Measurements from ENCODE around the gene SDF2L1. TPM values are rescaled to one million over a fixed set of nuclear protein-coding genes. Genes with fewer than 3 reads are reported as not detected.
"Not testable (repeated sequence)": the region's sequence is repeated elsewhere in the genome, so short reads cannot be mapped to it uniquely, and the experiment has no call there.

The SDF2L1 gene
- total RNA-seq, 2 experiments from 2014 or later, result 38.6 to 41.3 TPM

DNA sequence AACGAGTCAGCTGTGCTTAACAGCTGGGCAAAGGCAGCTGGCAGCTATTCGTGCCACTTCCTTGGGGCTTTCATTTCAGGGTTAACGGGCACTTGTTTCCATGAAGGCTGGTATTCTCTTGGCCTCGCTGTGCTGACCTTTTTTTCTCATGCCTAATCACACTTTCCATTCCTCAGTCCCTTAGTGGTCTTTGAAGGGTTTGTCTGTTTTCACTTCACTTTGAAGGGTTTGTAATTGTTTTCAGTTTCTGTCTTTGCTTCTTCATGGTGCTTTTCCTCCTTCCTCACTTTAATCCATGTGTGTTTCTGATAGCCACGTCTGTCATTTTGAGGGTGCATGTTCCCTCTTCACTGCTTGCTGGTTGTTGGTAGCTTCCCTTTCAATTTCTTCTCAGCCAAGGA is 48.3 kb downstream of the SDF2L1 start:
- H3K4me1 Mint-ChIP-seq (ENCODE audit: low read depth), result peaks cover 24% of the 10 kb centered on the region
- H3K36me3 Mint-ChIP-seq (ENCODE audit: low read depth), result peaks cover 26% of the 10 kb centered on the region
- no peak for TF ChIP-seq CTCF (IDR thresholded peaks at IDR 0.05)
- DNase-seq (peak; percentile 58), ATAC-seq (peak; percentile 82)
- intact Hi-C loops (cut with micrococcal nuclease), result no loop called here
- ChIA-PET CTCF (interaction anchor here (0.7 to 1.3 kb wide), 4 partner anchors 20 to 262 kb away, joined by 3 read pairs; partner anchors contain the start of genes PPIL2 and PPM1F), POLR2A (interaction anchor here (1.2 kb wide), 1 partner anchor 16 kb away, joined by 3 read pairs; no protein-coding TSS in a partner anchor)
- H3K27me3 Mint-ChIP-seq, result no peaks in the 10 kb centered on the region
- no peaks in the 10 kb centered on the region for H3K9me3 Mint-ChIP-seq
- no peak overlapping the region for H3K4me3 Mint-ChIP-seq
- H3K27ac Mint-ChIP-seq, result peak overlapping the region; percentile 93

DNA sequence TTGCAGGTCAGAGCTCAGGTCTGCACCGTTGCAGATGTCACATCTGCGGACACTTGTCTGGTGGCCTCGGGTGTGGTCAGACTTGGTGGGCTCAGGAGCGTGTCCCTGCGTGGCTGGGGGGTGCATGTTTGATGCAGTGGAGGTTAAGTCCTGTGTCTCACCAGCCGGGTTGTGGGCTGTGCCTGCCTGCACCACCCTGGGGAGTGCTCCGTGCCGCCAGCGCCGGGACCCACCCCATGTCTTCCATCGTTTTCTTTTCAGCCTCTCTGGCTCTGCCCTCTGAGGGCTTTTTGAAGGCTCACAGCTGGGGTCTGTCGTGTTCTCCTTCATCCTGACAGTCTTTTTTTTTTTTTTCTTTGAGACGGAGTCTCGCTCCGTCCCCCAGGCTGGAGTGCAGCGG is 49.7 kb downstream of the SDF2L1 start:
- Mint-ChIP-seq H3K27ac (peak overlapping the region; percentile 64), H3K27me3 (no peaks in the 10 kb centered on the region), H3K4me3 (no peak overlapping the region), H3K9me3 (no peaks in the 10 kb centered on the region), H3K4me1 (ENCODE audit: low read depth) (peaks cover 24% of the 10 kb centered on the region), H3K36me3 (ENCODE audit: low read depth) (peaks cover 32% of the 10 kb centered on the region)
- TF ChIP-seq CTCF (IDR thresholded peaks at IDR 0.05), result no peak
- ChIA-PET CTCF (interaction anchor here (1.3 kb wide), 1 partner anchor 19 kb away, joined by 3 read pairs; no protein-coding TSS in a partner anchor), POLR2A (interaction anchor here (1.2 kb wide), 1 partner anchor 15 kb away, joined by 3 read pairs; no protein-coding TSS in a partner anchor)
- DNase-seq, result no peak
- intact Hi-C loops (cut with micrococcal nuclease), result no loop called here
- ATAC-seq, result no peak

DNA sequence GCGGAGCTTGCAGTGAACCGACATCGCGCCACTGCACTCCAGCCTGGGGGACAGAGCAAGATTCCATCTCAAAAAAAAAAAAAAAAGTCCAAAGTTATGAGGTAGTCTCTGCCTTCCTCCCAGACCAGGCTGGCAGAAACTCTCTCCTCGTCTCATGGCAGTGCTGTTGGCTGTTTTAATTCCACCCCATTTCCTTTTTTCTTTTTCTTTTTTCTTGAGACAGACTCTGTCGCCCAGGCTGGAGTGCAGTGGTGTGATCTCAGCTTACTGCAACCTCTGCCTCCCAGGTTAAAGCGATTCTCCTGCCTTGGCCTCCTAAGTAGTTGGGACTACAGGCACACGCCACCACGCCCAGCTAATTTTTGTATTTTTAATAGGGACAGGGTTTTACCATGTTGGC is 50.8 kb downstream of the SDF2L1 start:
- H3K27me3 Mint-ChIP-seq; H3K4me3 Mint-ChIP-seq; ATAC-seq; CTCF ChIA-PET; POLR2A ChIA-PET; DNase-seq; H3K9me3 Mint-ChIP-seq; intact Hi-C loops (cut with micrococcal nuclease): not testable (repeated sequence)
- peaks cover 24% of the 10 kb centered on the region for H3K4me1 Mint-ChIP-seq (ENCODE audit: low read depth)
- peak overlapping the region; percentile 64 for H3K27ac Mint-ChIP-seq
- H3K36me3 Mint-ChIP-seq (ENCODE audit: low read depth), result peaks cover 33% of the 10 kb centered on the region

GRCh38 chr22:21693333-21693998 is 51.4 kb downstream of the SDF2L1 start:
- no peak for TF ChIP-seq CTCF (IDR thresholded peaks at IDR 0.05)
- peaks cover 33% of the 10 kb centered on the region for H3K36me3 Mint-ChIP-seq (ENCODE audit: low read depth)

More at GRCh38 chr22:21693333-21693998, 51.4 kb downstream of the SDF2L1 start:
- Mint-ChIP-seq H3K27ac (no peak overlapping the region), H3K4me3 (no peak overlapping the region), H3K4me1 (ENCODE audit: low read depth) (peaks cover 24% of the 10 kb centered on the region), H3K27me3 (no peaks in the 10 kb centered on the region), H3K9me3 (no peaks in the 10 kb centered on the region)
- ATAC-seq (no peak), DNase-seq (no peak)
- POLR2A ChIA-PET, result no interaction called here
- intact Hi-C loops (cut with micrococcal nuclease), result no loop called here
- CTCF ChIA-PET, result interaction anchor here (0.9 kb wide), 1 partner anchor 11 kb away, joined by 3 read pairs; no protein-coding TSS in a partner anchor

Small RNA genes within 50 kb of the gene (microRNA-seq; reads per million reads assigned to microRNA genes)
- gene MIR130B (ENCODE audit: borderline microRNAs expressed, borderline replicate concordance) (669 reads per million, percentile 85 among the genes with 10 or more reads in this experiment), gene MIR301B (ENCODE audit: borderline microRNAs expressed, borderline replicate concordance) (14.8 reads per million, percentile 40 among the genes with 10 or more reads in this experiment)

Other genes with a start within 250 kb of the SDF2L1 start
- gene HIC2, start 224.9 kb upstream of the SDF2L1 start, total RNA-seq, result 1 to 10 TPM; 3.8 to 4.1 TPM
- 1 to 10 TPM; 1.7 to 2.7 TPM for gene TMEM191C, start 174.9 kb upstream of the SDF2L1 start, total RNA-seq
- under 1 TPM in 1 of 2 experiments, not detected in 1; 0.20 TPM for gene RIMBP3C, start 90.8 kb upstream of the SDF2L1 start, total RNA-seq
- 10 to 100 TPM; 50.3 to 54.9 TPM for gene UBE2L3, start 74.6 kb upstream of the SDF2L1 start, total RNA-seq
- 10 to 100 TPM; 60.1 to 64.9 TPM for gene YDJC, start 12.3 kb upstream of the SDF2L1 start, total RNA-seq
- gene CCDC116, start 9.5 kb upstream of the SDF2L1 start, total RNA-seq, result under 1 TPM in 1 of 2 experiments, not detected in 1; 0.45 TPM
- 10 to 100 TPM; 41.5 to 42.5 TPM for gene PPIL2, start 23.7 kb downstream of the SDF2L1 start, total RNA-seq
- 1 to 10 TPM in 1 of 2 experiments, under 1 TPM in 1; 0.99 to 1.2 TPM for gene YPEL1, start 93.5 kb downstream of the SDF2L1 start, total RNA-seq
- 10 to 100 TPM; 87.1 to 93.4 TPM for gene MAPK1, start 225.3 kb downstream of the SDF2L1 start, total RNA-seq

All from activated CD8-positive, alpha-beta T cell treated with anti-CD3 and anti-CD28 coated beads for 36 hours (primary cell).